ENCODE results near the gene SRSF7.
"Not testable (repeated sequence)": the region's sequence is repeated elsewhere in the genome, so short reads cannot be mapped to it uniquely, and the experiment has no call there.

The SRSF7 gene

GRCh38 chr2:38711558-38711957, 39.6 kb downstream of the SRSF7 start:
- Mint-ChIP-seq H3K9me3 (peaks cover 2% of the 10 kb centered on the region), H3K27ac (no peak overlapping the region), H3K4me1 (peaks cover 14% of the 10 kb centered on the region), H3K4me3 (no peak overlapping the region), H3K36me3 (peaks cover 11% of the 10 kb centered on the region), H3K27me3 (no peaks in the 10 kb centered on the region)
- ATAC-seq (ENCODE audit: low read depth) (no peak), DNase-seq (ENCODE audit: low spot score in 2 of 2) (no peak)

GRCh38 chr2:38709567-38710194, 41.5 kb downstream of the SRSF7 start:
- DNase-seq (ENCODE audit: low spot score in 2 of 2), result no peak
- peaks cover 10% of the 10 kb centered on the region for H3K36me3 Mint-ChIP-seq
- peaks cover 14% of the 10 kb centered on the region for H3K4me1 Mint-ChIP-seq
- no peak for ATAC-seq (ENCODE audit: low read depth)
- no peaks in the 10 kb centered on the region for H3K27me3 Mint-ChIP-seq
- H3K9me3 Mint-ChIP-seq, result peaks cover 2% of the 10 kb centered on the region
- H3K4me3 Mint-ChIP-seq, result no peak overlapping the region
- H3K27ac Mint-ChIP-seq, result no peak overlapping the region

DNA sequence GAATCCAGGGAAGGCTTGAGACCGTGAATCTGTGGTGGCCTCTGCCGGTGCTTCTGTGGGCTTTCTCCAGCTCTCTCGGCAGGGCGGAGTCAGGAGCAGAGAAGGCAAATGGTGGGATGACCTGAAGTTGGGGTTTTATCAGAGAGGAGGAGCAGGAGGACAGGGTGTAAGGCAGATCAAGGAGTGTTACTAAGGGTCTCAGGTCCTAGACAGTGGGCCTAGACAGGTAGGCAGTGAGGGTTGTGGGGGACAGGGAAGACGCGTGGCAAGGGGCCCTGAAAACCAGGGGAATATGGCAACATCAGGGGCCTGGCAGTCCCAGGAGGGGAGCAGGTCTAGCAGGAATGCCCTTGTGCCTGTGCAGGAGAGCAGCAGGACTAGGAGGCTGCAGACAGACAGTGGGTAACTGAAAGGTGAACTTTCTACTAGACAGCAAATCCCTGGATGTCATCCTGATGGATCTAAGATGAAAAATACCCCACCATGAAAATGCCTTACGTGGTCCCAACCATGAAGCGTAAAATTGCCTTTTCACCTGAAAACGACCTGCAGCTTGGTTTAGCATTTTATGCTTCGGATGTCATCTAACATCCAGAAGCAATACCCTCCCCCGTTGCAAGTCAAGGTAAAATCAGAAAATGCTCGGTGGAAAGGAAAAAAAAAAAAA, 42.1 kb downstream of the SRSF7 start:
- H3K36me3 Mint-ChIP-seq, result peaks cover 10% of the 10 kb centered on the region
- DNase-seq (ENCODE audit: low spot score in 2 of 2) (no peak), ATAC-seq (ENCODE audit: low read depth) (no peak)
- peaks cover 2% of the 10 kb centered on the region for H3K9me3 Mint-ChIP-seq
- no peak overlapping the region for H3K27ac Mint-ChIP-seq
- no peak overlapping the region for H3K4me3 Mint-ChIP-seq
- H3K27me3 Mint-ChIP-seq, result no peaks in the 10 kb centered on the region
- peaks cover 14% of the 10 kb centered on the region for H3K4me1 Mint-ChIP-seq

GRCh38 chr2:38708491-38708890, 42.7 kb downstream of the SRSF7 start:
- peaks cover 14% of the 10 kb centered on the region for H3K4me1 Mint-ChIP-seq
- not testable (repeated sequence) for H3K4me3 Mint-ChIP-seq; H3K27me3 Mint-ChIP-seq; H3K36me3 Mint-ChIP-seq; ATAC-seq (ENCODE audit: low read depth); H3K27ac Mint-ChIP-seq; H3K9me3 Mint-ChIP-seq; DNase-seq (ENCODE audit: low spot score in 2 of 2)

GRCh38 chr2:38706846-38707345, 44.3 kb downstream of the SRSF7 start:
- ATAC-seq (ENCODE audit: low read depth) (no peak), DNase-seq (ENCODE audit: low spot score in 2 of 2) (no peak)
- peaks cover 15% of the 10 kb centered on the region for H3K36me3 Mint-ChIP-seq
- H3K27ac Mint-ChIP-seq, result no peak overlapping the region
- peaks cover 2% of the 10 kb centered on the region for H3K9me3 Mint-ChIP-seq
- H3K4me3 Mint-ChIP-seq, result no peak overlapping the region
- H3K27me3 Mint-ChIP-seq, result no peaks in the 10 kb centered on the region
- peaks cover 14% of the 10 kb centered on the region for H3K4me1 Mint-ChIP-seq

GRCh38 chr2:38704664-38705063, 46.5 kb downstream of the SRSF7 start:
- H3K4me3 Mint-ChIP-seq, result no peak overlapping the region
- H3K9me3 Mint-ChIP-seq, result peaks cover 3% of the 10 kb centered on the region
- no peak overlapping the region for H3K27ac Mint-ChIP-seq
- DNase-seq (ENCODE audit: low spot score in 2 of 2), result no peak
- H3K27me3 Mint-ChIP-seq, result no peaks in the 10 kb centered on the region
- no peak for ATAC-seq (ENCODE audit: low read depth)
- peaks cover 8% of the 10 kb centered on the region for H3K4me1 Mint-ChIP-seq
- H3K36me3 Mint-ChIP-seq, result peaks cover 19% of the 10 kb centered on the region

GRCh38 chr2:38703336-38703735, 47.8 kb downstream of the SRSF7 start:
- H3K36me3 Mint-ChIP-seq, result peaks cover 19% of the 10 kb centered on the region

DNA sequence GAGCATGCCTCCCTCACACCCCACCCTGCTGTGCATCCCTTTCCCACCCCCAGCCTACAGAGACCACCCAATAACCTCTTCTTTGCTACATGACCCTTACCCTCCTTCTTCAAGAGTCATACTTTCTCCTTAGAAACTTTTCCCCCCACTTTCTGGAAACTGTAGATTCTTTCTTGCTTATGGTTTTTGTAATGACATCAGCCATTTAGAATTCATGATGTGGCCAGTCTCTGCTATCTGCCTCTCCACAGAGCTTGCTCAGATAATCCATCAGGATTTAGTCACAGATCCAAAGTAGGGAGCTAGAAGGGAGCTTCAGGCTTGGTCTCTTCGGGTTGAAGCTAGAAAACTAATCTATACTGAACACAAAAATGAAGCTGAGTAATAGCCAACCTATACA, 48.7 kb downstream of the SRSF7 start:
- peaks cover 21% of the 10 kb centered on the region for H3K36me3 Mint-ChIP-seq
- H3K4me1 Mint-ChIP-seq, result no peaks in the 10 kb centered on the region
- peaks cover 3% of the 10 kb centered on the region for H3K9me3 Mint-ChIP-seq
- H3K27me3 Mint-ChIP-seq, result no peaks in the 10 kb centered on the region
- H3K4me3 Mint-ChIP-seq, result no peak overlapping the region
- H3K27ac Mint-ChIP-seq, result no peak overlapping the region
- DNase-seq (ENCODE audit: low spot score in 2 of 2), result no peak
- no peak for ATAC-seq (ENCODE audit: low read depth)

More at GRCh38 chr2:38703336-38703735, 47.8 kb downstream of the SRSF7 start:
- not testable (repeated sequence) for H3K27ac Mint-ChIP-seq; H3K4me1 Mint-ChIP-seq; H3K27me3 Mint-ChIP-seq; H3K9me3 Mint-ChIP-seq; DNase-seq (ENCODE audit: low spot score in 2 of 2); H3K4me3 Mint-ChIP-seq; ATAC-seq (ENCODE audit: low read depth)

GRCh38 chr2:38701542-38701941, 49.6 kb downstream of the SRSF7 start:
- peaks cover 3% of the 10 kb centered on the region for H3K9me3 Mint-ChIP-seq
- peaks cover 22% of the 10 kb centered on the region for H3K36me3 Mint-ChIP-seq
- H3K27ac Mint-ChIP-seq, result no peak overlapping the region
- ATAC-seq (ENCODE audit: low read depth), result no peak
- no peaks in the 10 kb centered on the region for H3K27me3 Mint-ChIP-seq
- DNase-seq (ENCODE audit: low spot score in 2 of 2), result no peak
- H3K4me3 Mint-ChIP-seq, result no peak overlapping the region
- no peaks in the 10 kb centered on the region for H3K4me1 Mint-ChIP-seq

GRCh38 chr2:38700881-38701458, 50.2 kb downstream of the SRSF7 start:
- no peak overlapping the region for H3K27ac Mint-ChIP-seq
- H3K4me3 Mint-ChIP-seq, result no peak overlapping the region
- peaks cover 25% of the 10 kb centered on the region for H3K36me3 Mint-ChIP-seq

DNA sequence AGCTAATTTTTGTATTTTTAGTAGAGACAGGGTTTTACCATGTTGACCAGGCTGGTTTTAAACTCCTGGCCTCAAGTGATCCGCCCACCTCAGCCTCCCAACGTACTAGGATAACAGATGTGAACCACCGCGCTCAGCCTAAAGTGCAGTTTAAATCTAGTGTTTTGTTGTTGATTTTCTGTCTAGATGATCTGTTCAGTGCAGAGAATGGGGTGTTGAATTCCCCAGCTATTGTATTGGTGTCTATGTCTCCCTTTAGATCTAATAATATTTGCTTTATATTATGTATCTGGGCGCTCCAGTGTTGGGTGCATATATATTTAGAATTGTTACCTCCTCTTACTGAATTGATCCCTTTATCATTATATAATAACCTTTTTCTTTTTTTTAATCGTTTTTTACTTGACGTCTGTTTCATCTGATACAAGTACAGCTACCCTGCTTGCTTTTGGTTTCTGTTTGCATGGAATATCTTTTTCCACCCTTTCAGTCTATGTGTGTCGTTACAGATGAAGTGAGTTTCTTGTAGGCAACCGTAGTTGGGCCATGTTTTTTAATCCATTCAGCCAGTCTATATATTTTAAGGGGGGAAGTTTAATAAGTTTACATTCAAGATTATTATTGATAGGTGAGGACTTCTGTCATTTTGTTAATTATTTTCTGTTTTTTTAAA, 50.9 kb downstream of the SRSF7 start:
- ATAC-seq (ENCODE audit: low read depth), result no peak
- H3K4me3 Mint-ChIP-seq, result no peak overlapping the region
- DNase-seq (ENCODE audit: low spot score in 2 of 2), result no peak
- no peaks in the 10 kb centered on the region for H3K4me1 Mint-ChIP-seq
- H3K9me3 Mint-ChIP-seq, result peaks cover 3% of the 10 kb centered on the region
- H3K36me3 Mint-ChIP-seq, result peaks cover 23% of the 10 kb centered on the region
- H3K27me3 Mint-ChIP-seq, result no peaks in the 10 kb centered on the region
- no peak overlapping the region for H3K27ac Mint-ChIP-seq

More at GRCh38 chr2:38700881-38701458, 50.2 kb downstream of the SRSF7 start:
- Mint-ChIP-seq H3K4me1 (no peaks in the 10 kb centered on the region), H3K27me3 (no peaks in the 10 kb centered on the region), H3K9me3 (peaks cover 3% of the 10 kb centered on the region)
- ATAC-seq (ENCODE audit: low read depth), result no peak
- no peak for DNase-seq (ENCODE audit: low spot score in 2 of 2)

DNA sequence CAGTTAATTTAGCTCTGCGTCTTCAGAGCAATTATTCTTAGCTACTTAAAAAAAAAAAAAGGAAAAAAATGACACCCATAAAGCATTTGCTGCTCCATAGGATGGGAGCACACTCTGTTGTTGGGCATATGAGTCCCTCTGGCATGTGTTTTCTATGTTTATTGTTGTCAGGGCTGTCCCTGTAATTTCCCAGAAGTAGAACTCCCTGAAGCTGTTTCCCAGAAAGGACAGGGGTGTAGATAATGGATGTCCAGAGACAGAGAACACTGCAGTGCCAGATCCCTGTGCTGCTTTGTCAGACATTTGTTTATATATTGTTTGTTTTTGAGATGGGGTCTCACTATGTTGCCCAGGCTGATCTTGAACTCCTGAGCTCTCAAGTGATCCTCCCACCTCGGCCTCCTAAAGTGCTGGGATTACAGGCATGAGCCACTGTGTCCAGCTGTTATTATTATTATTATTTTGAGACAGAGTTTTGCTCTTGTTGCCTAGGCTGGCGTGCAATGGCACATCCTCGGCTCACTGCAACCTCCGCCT, 52.6 kb downstream of the SRSF7 start:
- DNase-seq (ENCODE audit: low spot score in 2 of 2), result no peak
- H3K4me1 Mint-ChIP-seq, result peaks cover 8% of the 10 kb centered on the region
- H3K27ac Mint-ChIP-seq, result no peak overlapping the region
- no peaks in the 10 kb centered on the region for H3K27me3 Mint-ChIP-seq
- H3K9me3 Mint-ChIP-seq, result peaks cover 3% of the 10 kb centered on the region
- no peak for ATAC-seq (ENCODE audit: low read depth)
- H3K4me3 Mint-ChIP-seq, result no peak overlapping the region
- peaks cover 23% of the 10 kb centered on the region for H3K36me3 Mint-ChIP-seq

DNA sequence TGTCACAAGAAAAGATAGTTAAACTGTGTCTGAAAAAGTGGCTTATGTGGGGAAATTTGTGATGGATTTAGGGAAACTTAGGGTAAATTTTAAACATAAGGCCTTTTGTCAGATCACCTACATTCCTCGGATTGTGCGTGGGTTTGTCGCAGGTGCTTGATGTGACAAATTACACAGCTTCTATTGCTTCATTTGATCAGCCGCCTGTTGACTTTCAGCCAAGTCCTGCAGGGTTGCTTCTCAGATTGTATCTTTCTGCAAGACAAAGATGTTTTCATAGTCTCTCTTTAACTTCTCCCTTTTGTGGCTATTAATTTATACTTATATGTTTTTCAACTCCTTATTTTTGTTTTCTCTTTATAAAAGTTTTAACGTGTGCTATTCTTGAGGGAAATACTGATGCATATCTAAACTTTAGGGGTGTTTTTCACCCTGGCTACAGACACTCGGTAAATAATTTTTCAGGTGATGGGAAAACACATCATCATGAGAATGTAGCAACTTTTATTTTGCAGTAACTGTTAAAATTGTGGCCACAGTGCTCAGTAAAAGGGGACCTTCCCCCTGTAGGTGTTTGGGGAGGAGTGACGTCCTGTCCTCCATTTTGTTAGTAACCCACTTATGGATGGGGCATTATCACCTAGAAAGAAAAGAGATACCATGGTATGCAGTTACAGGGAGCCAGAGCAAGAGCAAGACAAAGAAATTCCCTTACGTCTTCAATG, 53.9 kb downstream of the SRSF7 start:
- peaks cover 23% of the 10 kb centered on the region for H3K36me3 Mint-ChIP-seq
- no peaks in the 10 kb centered on the region for H3K27me3 Mint-ChIP-seq
- H3K9me3 Mint-ChIP-seq, result peaks cover 3% of the 10 kb centered on the region
- no peak overlapping the region for H3K4me3 Mint-ChIP-seq
- H3K4me1 Mint-ChIP-seq, result peaks cover 8% of the 10 kb centered on the region
- ATAC-seq (ENCODE audit: low read depth), result no peak
- H3K27ac Mint-ChIP-seq, result no peak overlapping the region
- no peak for DNase-seq (ENCODE audit: low spot score in 2 of 2)

All from memory B cell (primary cell).